Chondrocyte (in vitro differentiated cells): Measurements from ENCODE around the gene ARL6IP6. TPM values are rescaled to one million over a fixed set of nuclear protein-coding genes. Genes with fewer than 3 reads are reported as not detected.

Experiments
- DNase-seq: peaks from one replicate; pipeline ENCODE4 v3.0.0; 2021; ENCODE audit warnings: mixed read lengths, low spot score
- H3K27ac Mint-ChIP-seq: one replicate; pipeline ENCODE4 v1.8.0; 2021; ENCODE audit warnings: mild to moderate bottlenecking, moderate library complexity, mixed read lengths; ENCODE audit not compliant: unreplicated experiment
- H3K27me3 Mint-ChIP-seq: 2 replicates; pipeline ENCODE4 v1.8.0; 2021; ENCODE audit warnings: low read depth, mixed read lengths
- H3K36me3 Mint-ChIP-seq: 2 replicates; pipeline ENCODE4 v1.8.0; 2021; ENCODE audit warnings: low read depth, mixed read lengths
- H3K4me1 Mint-ChIP-seq: 2 replicates; pipeline ENCODE4 v1.8.0; 2021; ENCODE audit warnings: low read depth, mild to moderate bottlenecking, mixed read lengths
- H3K4me3 Mint-ChIP-seq: one replicate; pipeline ENCODE4 v1.8.0; 2021; ENCODE audit warnings: mild to moderate bottlenecking, moderate library complexity, mixed read lengths; ENCODE audit not compliant: unreplicated experiment
- H3K9me3 Mint-ChIP-seq: 2 replicates; pipeline ENCODE4 v1.8.0; 2021; ENCODE audit warnings: low read depth, mixed read lengths
- total RNA-seq: library from RNA; stranded (reverse); gene quantifications from 3 replicates; pipeline ENCODE4 v1.2.1, GENCODE V29; 2021
- TF ChIP-seq, protein P1 (sequence below): fragments of 200-600 bp; sonication (generic); IDR thresholded peaks from 2 replicates; pipeline ENCODE4 v1.5.0; 2021; ENCODE audit warnings: antibody characterized with exemption, mild to moderate bottlenecking, moderate library complexity

Gene ARL6IP6
- total RNA-seq, 1 donor from 2014 or later: 17.6 TPM

DNA sequence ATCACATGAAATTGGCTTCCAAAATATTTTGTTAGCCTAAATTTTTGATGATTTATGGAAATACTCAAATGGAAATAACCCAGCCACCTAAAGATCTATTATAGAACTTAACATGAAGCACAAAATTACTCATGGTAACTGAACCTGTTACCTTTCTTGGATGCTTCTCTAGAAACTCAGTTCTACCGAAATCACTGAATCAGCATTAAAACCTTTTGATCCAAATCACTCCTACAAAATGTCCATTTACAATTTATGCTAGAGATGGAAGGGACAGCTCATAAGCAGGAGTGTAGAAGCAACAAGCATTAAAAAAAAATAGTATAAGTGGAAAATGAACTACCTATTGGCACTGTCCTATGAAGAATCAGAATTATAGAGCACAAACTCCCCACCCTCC lies 3.3 kb upstream of the ARL6IP6 start:
- no peak for DNase-seq
- peak overlapping the region; percentile 16 for H3K4me3 Mint-ChIP-seq
- H3K9me3 Mint-ChIP-seq: no peaks in the 10 kb centered on the region
- TF ChIP-seq, protein P1, sequence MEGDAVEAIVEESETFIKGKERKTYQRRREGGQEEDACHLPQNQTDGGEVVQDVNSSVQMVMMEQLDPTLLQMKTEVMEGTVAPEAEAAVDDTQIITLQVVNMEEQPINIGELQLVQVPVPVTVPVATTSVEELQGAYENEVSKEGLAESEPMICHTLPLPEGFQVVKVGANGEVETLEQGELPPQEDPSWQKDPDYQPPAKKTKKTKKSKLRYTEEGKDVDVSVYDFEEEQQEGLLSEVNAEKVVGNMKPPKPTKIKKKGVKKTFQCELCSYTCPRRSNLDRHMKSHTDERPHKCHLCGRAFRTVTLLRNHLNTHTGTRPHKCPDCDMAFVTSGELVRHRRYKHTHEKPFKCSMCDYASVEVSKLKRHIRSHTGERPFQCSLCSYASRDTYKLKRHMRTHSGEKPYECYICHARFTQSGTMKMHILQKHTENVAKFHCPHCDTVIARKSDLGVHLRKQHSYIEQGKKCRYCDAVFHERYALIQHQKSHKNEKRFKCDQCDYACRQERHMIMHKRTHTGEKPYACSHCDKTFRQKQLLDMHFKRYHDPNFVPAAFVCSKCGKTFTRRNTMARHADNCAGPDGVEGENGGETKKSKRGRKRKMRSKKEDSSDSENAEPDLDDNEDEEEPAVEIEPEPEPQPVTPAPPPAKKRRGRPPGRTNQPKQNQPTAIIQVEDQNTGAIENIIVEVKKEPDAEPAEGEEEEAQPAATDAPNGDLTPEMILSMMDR: no peak
- no peaks in the 10 kb centered on the region for H3K27me3 Mint-ChIP-seq
- peaks cover 38% of the 10 kb centered on the region for H3K4me1 Mint-ChIP-seq
- H3K27ac Mint-ChIP-seq: peak overlapping the region; percentile 57
- peaks cover 9% of the 10 kb centered on the region for H3K36me3 Mint-ChIP-seq

DNA sequence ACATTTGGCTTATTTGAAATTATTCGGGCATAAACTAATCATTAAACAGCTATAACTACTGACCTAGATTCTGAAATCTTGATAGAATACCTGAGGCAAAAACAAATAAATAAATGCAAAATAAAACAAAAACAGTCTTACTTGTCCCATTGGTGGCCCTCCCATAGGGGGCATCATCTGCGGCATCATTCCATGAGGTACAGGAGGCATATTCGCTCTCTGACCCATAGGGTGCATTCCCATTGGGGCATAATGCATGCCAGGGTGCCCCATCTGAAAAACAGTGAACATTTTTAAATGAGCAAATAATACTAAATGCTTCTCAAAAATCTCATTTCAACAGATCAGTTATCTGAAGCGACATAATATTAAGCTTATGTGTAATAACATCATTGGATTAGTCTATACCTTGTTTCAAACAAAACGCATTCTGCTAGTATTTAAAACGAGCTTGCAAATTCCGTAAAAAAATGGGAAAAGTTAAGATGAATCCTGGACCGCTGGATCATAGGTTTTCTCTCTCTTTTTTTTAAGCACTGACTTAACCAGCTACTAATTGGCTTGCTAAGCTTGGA lies 2.5 kb upstream of the ARL6IP6 start:
- Mint-ChIP-seq H3K9me3 (no peaks in the 10 kb centered on the region), H3K27me3 (no peaks in the 10 kb centered on the region), H3K4me1 (peaks cover 45% of the 10 kb centered on the region), H3K36me3 (peaks cover 8% of the 10 kb centered on the region), H3K27ac (peak overlapping the region; percentile 98), H3K4me3 (peak overlapping the region; percentile 100)
- DNase-seq: no peak
- TF ChIP-seq, protein P1: peak; percentile 74

DNA sequence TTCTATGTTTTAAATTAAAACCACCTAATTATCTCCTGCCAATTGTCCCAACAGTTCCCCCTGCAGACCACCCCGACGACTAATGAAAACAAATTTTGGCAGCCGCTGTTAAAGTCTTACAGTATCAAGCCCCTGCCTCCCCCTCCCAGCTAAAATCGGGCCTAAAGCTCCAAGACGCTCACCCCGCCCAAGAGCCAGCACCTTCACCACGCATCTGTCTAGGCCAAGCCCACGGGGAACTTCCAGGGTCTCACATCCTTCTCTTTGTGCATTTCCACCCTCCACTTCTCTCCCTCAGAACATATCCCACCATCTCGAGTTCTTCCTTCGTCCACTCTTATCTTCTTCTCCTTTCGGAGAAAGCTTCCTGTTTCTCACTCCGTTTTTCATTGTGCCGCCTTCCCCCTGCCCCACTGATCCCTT lies 1.6 kb upstream of the ARL6IP6 start:
- Mint-ChIP-seq H3K4me1 (peaks cover 53% of the 10 kb centered on the region), H3K4me3 (peak overlapping the region; percentile 100), H3K36me3 (peaks cover 6% of the 10 kb centered on the region), H3K27ac (peak overlapping the region; percentile 98), H3K27me3 (no peaks in the 10 kb centered on the region), H3K9me3 (no peaks in the 10 kb centered on the region)
- no peak for DNase-seq
- TF ChIP-seq, protein P1: no peak

DNA sequence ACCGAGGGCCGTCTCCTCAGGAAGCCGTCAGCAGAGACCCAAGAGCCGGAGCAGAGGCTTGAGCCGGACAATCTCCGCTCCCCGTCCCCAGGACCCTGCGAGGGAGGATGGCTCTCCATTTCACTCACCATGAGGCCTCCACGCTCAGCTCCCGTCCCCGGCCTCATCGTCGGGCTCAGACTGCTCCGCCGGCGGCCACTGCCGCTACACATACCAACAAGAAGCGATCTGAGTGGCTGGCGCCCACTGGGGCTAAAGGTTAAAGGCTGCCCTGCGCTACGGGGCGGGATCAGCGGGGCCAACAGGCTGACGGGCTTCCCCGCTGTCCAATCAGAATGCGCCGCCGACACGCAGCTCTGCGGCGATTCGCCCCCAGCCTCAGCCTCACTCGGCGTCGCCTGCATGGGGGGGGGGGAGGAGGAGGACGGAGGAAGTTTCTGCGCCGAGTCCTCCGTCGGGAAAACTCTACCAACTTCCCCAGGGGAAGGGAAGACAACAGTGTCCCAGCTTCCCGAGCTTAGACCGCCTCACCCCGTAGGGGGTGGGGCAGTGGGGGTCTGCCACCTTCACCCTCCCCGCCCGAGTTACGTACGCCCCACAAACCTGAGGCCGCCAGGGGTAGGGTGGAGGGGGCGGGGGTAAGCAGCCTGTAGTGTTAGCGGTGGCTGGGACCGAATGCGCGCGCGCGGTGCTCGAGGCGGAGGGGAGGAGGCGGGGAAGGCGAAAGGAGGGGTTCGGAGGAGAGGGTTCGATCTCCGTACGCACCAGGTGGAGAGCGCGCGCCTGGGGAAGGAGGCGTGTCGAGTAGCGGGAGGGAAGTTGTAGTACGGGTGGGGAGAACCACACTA lies 968 bp upstream of the ARL6IP6 start, which contains the start of gene PRPF40A:
TSS of gene PRPF40A (minus strand) at position 234 of the 848 bp plus-strand sequence. CDS start at position 212, 22 bp downstream.
- TF ChIP-seq, protein P1: peak; percentile 29
- Mint-ChIP-seq H3K4me3 (peak within 1 kb of the TSS; percentile 100), H3K4me1 (peaks cover 53% of the 10 kb centered on the region), H3K27me3 (no peaks in the 10 kb centered on the region), H3K27ac (peak within 1 kb of the TSS; percentile 98), H3K36me3 (peaks cover 9% of the 10 kb centered on the region), H3K9me3 (no peaks in the 10 kb centered on the region)
- DNase-seq: peak; percentile 99

DNA sequence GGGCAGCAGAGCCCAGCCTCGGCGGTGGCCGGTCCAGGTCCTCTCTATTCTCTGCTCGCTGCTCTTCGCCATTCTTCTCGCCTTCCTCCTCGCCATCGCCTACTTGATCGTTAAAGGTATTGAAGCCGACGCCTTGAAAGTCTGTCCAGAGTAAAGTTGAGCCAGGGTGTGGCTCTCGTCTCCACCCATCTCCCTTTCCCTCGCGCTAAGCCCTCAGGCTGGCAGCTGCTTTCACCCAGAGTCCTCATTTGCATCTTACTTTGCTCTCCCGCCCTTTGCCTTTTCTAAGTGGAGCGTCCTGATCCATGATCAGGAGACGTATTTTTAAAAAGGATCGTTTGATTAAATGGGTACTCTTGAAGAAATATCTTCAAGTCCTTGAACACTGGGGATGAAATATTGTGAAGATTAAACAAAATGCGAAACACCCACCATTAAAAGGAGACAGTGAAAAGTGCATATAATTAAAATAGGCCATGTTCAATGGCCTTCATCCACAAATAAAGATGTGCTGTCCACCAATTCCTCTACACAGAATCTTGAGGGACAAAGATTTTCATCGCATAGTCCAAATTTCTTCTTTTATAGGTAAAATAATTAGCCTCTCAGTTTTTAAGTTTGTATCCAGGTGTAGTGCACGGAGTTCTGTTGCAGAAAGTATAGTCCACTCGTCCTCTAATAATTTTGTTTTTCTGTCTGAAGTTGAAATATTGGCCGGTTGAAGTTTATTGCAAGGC lies 657 bp downstream of the ARL6IP6 start:
- Mint-ChIP-seq H3K36me3 (peaks cover 9% of the 10 kb centered on the region), H3K4me3 (peak overlapping the region; percentile 100), H3K9me3 (no peaks in the 10 kb centered on the region), H3K27ac (peak overlapping the region; percentile 98), H3K4me1 (peaks cover 46% of the 10 kb centered on the region), H3K27me3 (no peaks in the 10 kb centered on the region)
- no peak for DNase-seq
- TF ChIP-seq, protein P1: no peak
